Loucy (cell line): ENCODE measurements around the gene TAS1R1.
A peak's percentile ranks its signal among the peaks of the same experiment; 100 is the strongest.
"Not testable (repeated sequence)": the region's sequence is repeated elsewhere in the genome, so short reads cannot be mapped to it uniquely, and the experiment has no call there.

Experiments
- H2AFZ ChIP-seq: fragments of 200-600 bp; sonication (generic); 2 replicates; pipeline ENCODE4 v1.6.0; 2016; ENCODE audit warnings: antibody characterized with exemption, mild to moderate bottlenecking, low read length, moderate library complexity
- H3F3A ChIP-seq: fragments of 200-600 bp; 2 replicates; pipeline ENCODE4 v1.6.0; 2016; ENCODE audit warnings: antibody characterized with exemption, low read depth, mild to moderate bottlenecking
- H3K27me3 ChIP-seq: fragments of 200-600 bp; sonication (generic); 2 replicates; pipeline ENCODE4 v1.6.1; 2014; ENCODE audit warnings: low read length, mild to moderate bottlenecking; ENCODE audit not compliant: insufficient read depth, poor library complexity, severe bottlenecking
- H3K36me3 ChIP-seq: fragments of 200-600 bp; sonication (generic); 2 replicates; pipeline ENCODE4 v1.6.1; 2016; ENCODE audit warnings: low read length; ENCODE audit not compliant: insufficient read depth
- H3K4me1 ChIP-seq: fragments of 200-600 bp; sonication (generic); 2 replicates; pipeline ENCODE4 v1.5.1; 2014; ENCODE audit warnings: low read length, mild to moderate bottlenecking; ENCODE audit not compliant: insufficient read depth, poor library complexity, severe bottlenecking
- H3K4me2 ChIP-seq: fragments of 200-600 bp; sonication (generic); 2 replicates; pipeline ENCODE4 v1.6.0; 2014; ENCODE audit warnings: antibody characterized with exemption, low read length, low read depth, mild to moderate bottlenecking; ENCODE audit not compliant: poor library complexity, severe bottlenecking
- H3K4me3 ChIP-seq: fragments of 200-600 bp; sonication (generic); 2 replicates; pipeline ENCODE4 v1.5.1; 2014; ENCODE audit warnings: low read length, mild to moderate bottlenecking, mixed read lengths; ENCODE audit not compliant: poor library complexity, severe bottlenecking
- H3K79me2 ChIP-seq: fragments of 200-600 bp; sonication (generic); 2 replicates; pipeline ENCODE4 v1.6.1; 2014; ENCODE audit warnings: low read length; ENCODE audit not compliant: insufficient read depth
- H3K9ac ChIP-seq: fragments of 200-600 bp; sonication (generic); 2 replicates; pipeline ENCODE4 v1.6.0; 2014; ENCODE audit warnings: mild to moderate bottlenecking, low read depth, low read length, moderate library complexity; ENCODE audit not compliant: poor library complexity, severe bottlenecking
- H3K9me2 ChIP-seq: fragments of 200-600 bp; sonication (generic); replicated peaks from 2 replicates; pipeline ENCODE4 v1.6.1; 2016; ENCODE audit warnings: low read depth, low read length, mixed read lengths
- H3K9me3 ChIP-seq: fragments of 200-600 bp; sonication (generic); 2 replicates; pipeline ENCODE4 v1.6.1; 2014; ENCODE audit warnings: mild to moderate bottlenecking, antibody characterized with exemption, low read length, low read depth; ENCODE audit not compliant: insufficient read depth
- H4K20me1 ChIP-seq: fragments of 200-600 bp; sonication (generic); 2 replicates; pipeline ENCODE4 v1.6.0; 2014; ENCODE audit warnings: antibody characterized with exemption, low read length, mild to moderate bottlenecking; ENCODE audit not compliant: insufficient read depth, poor library complexity, severe bottlenecking
- CTCF ChIP-seq: fragments of 200-600 bp; sonication (generic); conservative IDR thresholded peaks from 2 replicates; pipeline ENCODE4 v1.5.1; 2014; ENCODE audit warnings: mild to moderate bottlenecking, antibody characterized with exemption, low read length
- EZH2phosphoT487 ChIP-seq: fragments of 200-600 bp; IDR thresholded peaks from 2 replicates; pipeline ENCODE4 v1.6.1; 2018; ENCODE audit warnings: antibody characterized with exemption, mild to moderate bottlenecking, moderate library complexity, borderline replicate concordance

The TAS1R1 gene

DNA sequence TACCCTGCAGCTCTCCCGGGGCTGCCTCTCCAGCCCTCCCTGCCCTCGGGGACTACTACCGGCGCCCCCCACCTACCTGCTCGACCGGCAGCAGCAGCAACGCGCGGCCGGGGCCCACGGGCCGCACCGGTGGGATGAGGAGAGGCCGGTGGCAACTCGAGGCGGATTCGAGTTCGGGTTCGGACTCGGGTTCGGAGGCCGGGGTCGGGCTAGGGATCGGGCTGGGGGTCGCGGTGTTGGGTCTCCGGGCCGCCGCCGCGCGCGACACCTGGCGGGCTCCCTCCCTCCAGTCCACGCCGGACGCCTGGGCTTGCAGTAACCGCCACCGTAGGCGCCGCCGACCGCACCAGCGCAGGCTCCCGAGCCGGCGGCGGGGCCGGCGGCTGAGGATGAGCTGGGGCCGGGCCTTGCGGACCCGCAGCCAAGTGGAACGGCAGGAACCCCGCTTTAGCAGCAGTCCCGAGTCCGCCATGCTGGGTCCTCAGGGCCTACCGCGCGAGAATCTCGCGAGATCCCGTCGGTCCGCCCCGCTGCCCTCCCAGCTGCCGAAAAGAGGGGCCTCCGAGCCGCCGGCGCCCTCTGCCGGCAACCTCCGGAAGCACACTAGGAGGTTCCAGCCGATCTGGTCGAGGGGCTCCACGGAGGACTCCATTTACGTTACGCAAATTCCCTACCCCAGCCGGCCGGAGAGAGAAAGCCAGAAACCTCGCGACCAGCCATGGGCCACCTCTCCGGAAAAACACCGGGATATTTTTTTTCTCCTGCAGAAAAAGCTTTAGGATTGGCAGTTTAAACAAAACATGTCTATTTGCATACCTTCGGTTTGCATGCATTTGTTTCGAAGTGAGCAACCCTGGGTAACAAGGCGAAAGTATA lies 838 bp upstream of the TAS1R1 start, which contains the start of gene NOL9:
Gene NOL9 (minus strand): TSS at position 483 of the 876 bp plus-strand sequence. CDS start 11 bp downstream, at position 472.
- no peaks in the 10 kb centered on the region for H3F3A ChIP-seq
- peaks cover 34% of the 10 kb centered on the region for H3K79me2 ChIP-seq
- peaks cover 5% of the 10 kb centered on the region for H3K27me3 ChIP-seq
- H2AFZ ChIP-seq: peak within 1 kb of the TSS; percentile 90
- peak within 1 kb of the TSS; percentile 88 for H3K4me2 ChIP-seq
- H3K36me3 ChIP-seq: peaks cover 12% of the 10 kb centered on the region; the same call in 1 of the 2 replicates
- H3K9me2 ChIP-seq: no peaks in the 10 kb centered on the region
- TF ChIP-seq CTCF: peak; percentile 77
- no peak for TF ChIP-seq EZH2phosphoT487
- peak within 1 kb of the TSS; percentile 100 for H3K4me3 ChIP-seq
- peaks cover 12% of the 10 kb centered on the region for H4K20me1 ChIP-seq
- no peaks in the 10 kb centered on the region for H3K9me3 ChIP-seq
- H3K4me1 ChIP-seq: peaks cover 15% of the 10 kb centered on the region
- H3K9ac ChIP-seq: peak within 1 kb of the TSS; percentile 95

DNA sequence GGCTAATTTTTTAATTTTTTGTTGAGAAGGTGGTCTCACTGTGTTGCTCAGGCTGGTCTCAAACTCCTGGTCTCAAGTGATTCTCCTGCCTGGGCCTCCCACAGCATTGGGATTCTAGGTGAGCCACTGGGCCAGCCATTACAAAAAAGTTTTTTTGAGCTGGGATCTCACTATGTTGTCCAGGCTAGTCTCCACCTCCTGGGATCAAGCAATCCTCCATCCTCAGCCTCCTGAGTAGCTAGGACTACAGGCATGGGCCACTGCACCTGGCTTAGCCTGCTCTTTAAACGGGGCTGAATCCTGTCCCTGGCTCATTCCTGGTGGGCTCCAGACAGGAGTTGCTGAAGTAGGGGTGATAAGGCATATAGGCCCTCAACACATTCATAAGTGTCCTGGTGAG lies 2.5 kb downstream of the TAS1R1 start:
- Histone ChIP-seq H3K27me3 (peaks cover 5% of the 10 kb centered on the region), H3K9ac (no peak overlapping the region)

DNA sequence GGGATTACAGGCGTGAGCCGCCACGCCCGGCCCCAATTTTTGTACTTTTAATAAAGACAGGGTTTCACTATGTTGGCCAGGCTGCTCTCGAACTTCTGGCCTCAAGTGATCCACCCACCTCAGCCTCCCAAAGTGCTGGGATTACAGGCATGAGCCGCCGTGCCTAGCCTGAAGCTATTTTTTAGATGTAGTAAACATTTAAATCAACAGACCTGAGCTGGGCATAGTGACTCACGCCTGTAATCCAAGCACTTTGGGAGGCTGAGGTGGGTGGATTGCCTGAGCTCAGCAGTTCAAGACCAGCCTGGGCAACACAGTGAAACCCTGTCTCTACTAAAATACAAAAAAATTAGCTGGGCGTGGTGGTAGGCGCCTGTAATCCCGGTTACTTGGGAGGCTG lies 4.1 kb downstream of the TAS1R1 start:
- not testable (repeated sequence) for H3K9ac ChIP-seq, H3K4me2 ChIP-seq, H3K4me1 ChIP-seq, H3K9me3 ChIP-seq, H3K79me2 ChIP-seq, H3F3A ChIP-seq, H4K20me1 ChIP-seq, H2AFZ ChIP-seq, H3K4me3 ChIP-seq, H3K27me3 ChIP-seq, H3K36me3 ChIP-seq, H3K9me2 ChIP-seq

More for the DNA sequence above, 2.5 kb downstream of the TAS1R1 start:
- Histone ChIP-seq H3F3A (no peaks in the 10 kb centered on the region), H3K9me3 (no peaks in the 10 kb centered on the region), H3K4me2 (no peak overlapping the region), H3K4me3 (no peak overlapping the region), H4K20me1 (peaks cover 12% of the 10 kb centered on the region), H2AFZ (no peak overlapping the region), H3K36me3 (no peaks in the 10 kb centered on the region), H3K79me2 (peaks cover 17% of the 10 kb centered on the region), H3K4me1 (peaks cover 15% of the 10 kb centered on the region), H3K9me2 (no peaks in the 10 kb centered on the region)
- TF ChIP-seq EZH2phosphoT487: no peak
- no peak for TF ChIP-seq CTCF

DNA sequence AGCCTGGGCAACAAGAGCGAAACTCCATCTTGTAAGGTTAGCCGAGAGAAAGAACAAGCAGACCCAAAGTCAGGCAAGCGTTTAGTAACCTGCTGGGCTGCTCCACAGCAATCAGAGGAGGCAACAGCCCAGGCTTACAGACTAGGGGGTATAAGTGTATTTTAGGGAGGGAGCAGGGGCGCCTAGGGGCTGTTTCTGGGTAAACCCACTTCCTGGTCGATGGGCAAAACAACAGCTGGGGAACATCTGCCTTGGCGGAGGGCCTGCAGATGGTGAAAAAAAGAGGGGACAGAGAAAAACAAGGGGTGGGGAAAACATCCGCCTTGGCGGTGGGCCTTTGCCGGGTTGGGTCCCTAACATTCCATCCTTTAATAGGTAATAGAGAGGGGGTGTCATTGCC lies 5.2 kb downstream of the TAS1R1 start:
- Histone ChIP-seq H4K20me1 (no peaks in the 10 kb centered on the region), H3K27me3 (no peaks in the 10 kb centered on the region), H3K4me3 (no peak overlapping the region), H2AFZ (no peak overlapping the region), H3K79me2 (no peaks in the 10 kb centered on the region), H3F3A (no peaks in the 10 kb centered on the region), H3K9ac (no peak overlapping the region), H3K9me2 (no peaks in the 10 kb centered on the region), H3K4me2 (no peak overlapping the region), H3K9me3 (no peaks in the 10 kb centered on the region), H3K36me3 (no peaks in the 10 kb centered on the region), H3K4me1 (no peaks in the 10 kb centered on the region)
- TF ChIP-seq EZH2phosphoT487 (no peak), CTCF (no peak)
